Progenitor cell of endocrine pancreas (in vitro differentiated cells): ENCODE data around the gene HDAC7. TPM values are rescaled to one million over a fixed set of nuclear protein-coding genes. Genes with fewer than 3 reads are reported as not detected.

Source experiments
- DNase-seq: peaks from one replicate; pipeline ENCODE4 v3.0.0; 2021; ENCODE audit warnings: low spot score; ENCODE audit not compliant: unreplicated experiment
- H3K27ac Mint-ChIP-seq: 2 replicates; pipeline ENCODE4 v1.8.0; 2021; ENCODE audit warnings: mild to moderate bottlenecking, moderate library complexity, mixed read lengths
- H3K27me3 Mint-ChIP-seq: 2 replicates; pipeline ENCODE4 v1.8.0; 2021; ENCODE audit warnings: mixed read lengths
- H3K36me3 Mint-ChIP-seq: 2 replicates; pipeline ENCODE4 v1.8.0; 2022; ENCODE audit warnings: mixed read lengths; ENCODE audit not compliant: insufficient read depth
- H3K4me1 Mint-ChIP-seq: 2 replicates; pipeline ENCODE4 v1.8.0; 2021; ENCODE audit warnings: low read depth, mixed read lengths
- H3K4me3 Mint-ChIP-seq: 2 replicates; pipeline ENCODE4 v1.8.0; 2021; ENCODE audit warnings: low read depth, mild to moderate bottlenecking, moderate library complexity, mixed read lengths
- H3K9me3 Mint-ChIP-seq: 2 replicates; pipeline ENCODE4 v1.8.0; 2021; ENCODE audit warnings: low read depth, mixed read lengths
- CTCF ChIP-seq: fragments of 200-600 bp; sonication (generic); IDR thresholded peaks from one replicate; pipeline ENCODE4 v1.5.0; 2021; ENCODE audit warnings: antibody characterized with exemption, mild to moderate bottlenecking; ENCODE audit not compliant: unreplicated experiment
- total RNA-seq: library from RNA; stranded (reverse); gene quantifications from 2 replicates; pipeline ENCODE4 v1.2.1, GENCODE V29; 2021

Gene HDAC7
- total RNA-seq, 1 donor from 2014 or later, result 80.0 TPM

GRCh38 chr12:47798382-47798948, 21.2 kb downstream of the HDAC7 start:
- no peak for TF ChIP-seq CTCF
- peaks cover 4% of the 10 kb centered on the region for H3K36me3 Mint-ChIP-seq

GRCh38 chr12:47797441-47797840, 22.3 kb downstream of the HDAC7 start:
- peaks cover 4% of the 10 kb centered on the region for H3K4me1 Mint-ChIP-seq
- DNase-seq, result no peak
- peaks cover 5% of the 10 kb centered on the region for H3K36me3 Mint-ChIP-seq
- H3K27me3 Mint-ChIP-seq, result no peaks in the 10 kb centered on the region
- peak overlapping the region; percentile 71 for H3K27ac Mint-ChIP-seq
- H3K9me3 Mint-ChIP-seq, result no peaks in the 10 kb centered on the region
- H3K4me3 Mint-ChIP-seq, result no peak overlapping the region
- peak; percentile 56 for TF ChIP-seq CTCF

More at GRCh38 chr12:47798382-47798948, 21.2 kb downstream of the HDAC7 start:
- Mint-ChIP-seq H3K4me3 (no peak overlapping the region), H3K4me1 (peaks cover 5% of the 10 kb centered on the region), H3K9me3 (no peaks in the 10 kb centered on the region), H3K27ac (no peak overlapping the region), H3K27me3 (no peaks in the 10 kb centered on the region)
- no peak for DNase-seq

- no peak overlapping the region for H3K27ac Mint-ChIP-seq
Measured at GRCh38 chr12:47795814-47796411, 23.8 kb downstream of the HDAC7 start.

GRCh38 chr12:47795121-47795813, 24.4 kb downstream of the HDAC7 start:
- no peaks in the 10 kb centered on the region for H3K27me3 Mint-ChIP-seq
- peaks cover 2% of the 10 kb centered on the region for H3K4me1 Mint-ChIP-seq
- H3K9me3 Mint-ChIP-seq, result no peaks in the 10 kb centered on the region
- TF ChIP-seq CTCF, result no peak
- DNase-seq, result no peak
- no peak overlapping the region for H3K27ac Mint-ChIP-seq
- peaks cover 6% of the 10 kb centered on the region for H3K36me3 Mint-ChIP-seq
- H3K4me3 Mint-ChIP-seq, result no peak overlapping the region

More at GRCh38 chr12:47795814-47796411, 23.8 kb downstream of the HDAC7 start:
- Mint-ChIP-seq H3K27me3 (no peaks in the 10 kb centered on the region), H3K4me1 (peaks cover 2% of the 10 kb centered on the region), H3K36me3 (peaks cover 5% of the 10 kb centered on the region), H3K4me3 (no peak overlapping the region), H3K9me3 (no peaks in the 10 kb centered on the region)
- no peak for TF ChIP-seq CTCF
- no peak for DNase-seq

- no peak for DNase-seq
- Mint-ChIP-seq H3K27ac (no peak overlapping the region), H3K4me3 (no peak overlapping the region), H3K9me3 (no peaks in the 10 kb centered on the region), H3K4me1 (peaks cover 2% of the 10 kb centered on the region), H3K27me3 (no peaks in the 10 kb centered on the region), H3K36me3 (peaks cover 6% of the 10 kb centered on the region)
- no peak for TF ChIP-seq CTCF
Measured at GRCh38 chr12:47794679-47795078, 25.0 kb downstream of the HDAC7 start.
